Activated T-cell treated with anti-CD3 and anti-CD28 coated beads for 48 hours (primary cell): ENCODE measurements around the gene SLC39A11.
"Not testable (repeated sequence)": the region's sequence is repeated elsewhere in the genome, so short reads cannot be mapped to it uniquely, and the experiment has no call there.

ENCODE experiments used
- DNase-seq: peaks from one replicate; pipeline ENCODE4 v3.0.0-alpha.2; 2020; ENCODE audit warnings: low read depth

Gene SLC39A11

GRCh38 chr17:73107191-73107590 is 14.7 kb upstream of the SLC39A11 start:
- no peak for DNase-seq

- DNase-seq: no peak
Measured at GRCh38 chr17:73105431-73105830, 12.9 kb upstream of the SLC39A11 start.

- no peak for DNase-seq
Measured at GRCh38 chr17:73104450-73104849, 12.0 kb upstream of the SLC39A11 start.

GRCh38 chr17:73103641-73104335 is 11.3 kb upstream of the SLC39A11 start:
- no peak for DNase-seq

- no peak for DNase-seq
Measured at GRCh38 chr17:73101031-73101430, 8.5 kb upstream of the SLC39A11 start.

GRCh38 chr17:73100363-73100762 is 7.9 kb upstream of the SLC39A11 start:
- DNase-seq: no peak

GRCh38 chr17:73099511-73099910 is 7.0 kb upstream of the SLC39A11 start:
- no peak for DNase-seq

GRCh38 chr17:73098919-73099318 is 6.4 kb upstream of the SLC39A11 start:
- DNase-seq: no peak

GRCh38 chr17:73097973-73098765 is 5.7 kb upstream of the SLC39A11 start:
- DNase-seq: not testable (repeated sequence)

- DNase-seq: no peak
Measured at GRCh38 chr17:73096866-73097265, 4.4 kb upstream of the SLC39A11 start.

- DNase-seq: no peak
Measured at GRCh38 chr17:73096211-73096610, 3.7 kb upstream of the SLC39A11 start.

- DNase-seq: no peak
Measured at GRCh38 chr17:73093286-73093685, 798 bp upstream of the SLC39A11 start.

GRCh38 chr17:73091770-73092522 is 542 bp downstream of the SLC39A11 start:
- no peak for DNase-seq

GRCh38 chr17:73091410-73091769 is 1.1 kb downstream of the SLC39A11 start:
- no peak for DNase-seq

- DNase-seq: no peak
Measured at GRCh38 chr17:73090396-73091202, 1.9 kb downstream of the SLC39A11 start.

GRCh38 chr17:73089322-73090317 is 2.9 kb downstream of the SLC39A11 start:
- DNase-seq: no peak

- DNase-seq: no peak
Measured at GRCh38 chr17:73088561-73088960, 3.9 kb downstream of the SLC39A11 start.

- DNase-seq: no peak
Measured at GRCh38 chr17:73083432-73083831, 9.1 kb downstream of the SLC39A11 start.

GRCh38 chr17:73074566-73074965 is 17.9 kb downstream of the SLC39A11 start:
- DNase-seq: no peak

- no peak for DNase-seq
Measured at GRCh38 chr17:73072219-73072962, 20.1 kb downstream of the SLC39A11 start.
